A549 (cell line): ENCODE data around the gene IGF2. TPM values are rescaled to one million over a fixed set of nuclear protein-coding genes. Genes with fewer than 3 reads are reported as not detected.

Experiments used
- ATAC-seq, 2 experiments: fragments of 200-7000 bp in 1 of 2; fragments of >200 bp in 1 of 2; cut with Nextera tagmentation in 1 of 2; cut with Tn5 transposase in 1 of 2; 3 replicates each; pipeline versions ENCODE4 v1.8.0 to v1.9.1; 2018 to 2020; ENCODE audit warnings: mild to moderate bottlenecking in 1 of 2, moderate library complexity in 1 of 2
- CTCF ChIA-PET: fragments of 300-600 bp; sonication (Branson Sonifier 250); formaldehyde crosslinking; extraction: SDS; loops from one replicate; lab custom pipeline; 2021; ENCODE audit warnings: antibody characterized with exemption, inconsistent platforms; lab: Yijun Ruan, JAX
- POLR2A ChIA-PET: fragments of 350-600 bp; formaldehyde crosslinking; extraction: SDS; loops from one replicate; lab custom pipeline; 2021; ENCODE audit warnings: antibody characterized with exemption, inconsistent platforms; lab: Yijun Ruan, JAX
- DNase-seq, 2 experiments: peaks; one replicate each; pipeline versions ENCODE4 v3.0.0 to v3.0.0-alpha.2; 2011 to 2016; ENCODE audit warnings: low read depth in 1 of 2, low spot score in 1 of 2
- FAIRE-seq: peaks from 2 replicates; lab custom pipeline; 2011; peaks lifted over from hg19 to GRCh38; lab: Jason Lieb, UNC
- H3K27ac ChIP-seq, 2 experiments: fragments of >200 bp; sonication (Bioruptor Twin); formaldehyde crosslinking; 3 replicates each; pipeline ENCODE4 v1.5.1; 2016 to 2017
- H3K4me1 ChIP-seq: fragments of >200 bp; sonication (Bioruptor Twin); formaldehyde crosslinking; 3 replicates; pipeline ENCODE4 v1.6.1; 2016
- H3K4me2 ChIP-seq: fragments of >200 bp; sonication (Bioruptor Twin); formaldehyde crosslinking; 3 replicates; pipeline ENCODE4 v1.6.1; 2016
- H3K4me3 ChIP-seq: fragments of >200 bp; sonication (Bioruptor Twin); formaldehyde crosslinking; 3 replicates; pipeline ENCODE4 v1.5.1; 2016
- H3K9me3 ChIP-seq: fragments of >200 bp; sonication (Bioruptor Twin); formaldehyde crosslinking; 3 replicates; pipeline ENCODE4 v1.6.1; 2016
- BHLHE40 ChIP-seq: IDR thresholded peaks from 2 replicates; pipeline ENCODE4 v1.6.1; 2012; ENCODE audit warnings: low read depth, low read length, inconsistent platforms
- CBX8 ChIP-seq: fragments of 200-600 bp; sonication (generic); IDR thresholded peaks from 2 replicates; pipeline ENCODE4 v1.6.1; 2016
- CHD4 ChIP-seq: fragments of 200-600 bp; sonication (generic); IDR thresholded peaks from 2 replicates; pipeline ENCODE4 v1.6.1; 2016; ENCODE audit warnings: antibody characterized with exemption, mild to moderate bottlenecking, borderline replicate concordance
- ESRRA ChIP-seq: fragments of 150-350 bp; IDR thresholded peaks from 2 replicates; pipeline ENCODE4 v1.6.1; 2014; ENCODE audit warnings: mild to moderate bottlenecking, low read length, borderline replicate concordance
- FOSB ChIP-seq: fragments of 250-450 bp; sonication (Bioruptor Pico); IDR thresholded peaks from 2 replicates; pipeline ENCODE4 v1.5.0; 2020; ENCODE audit warnings: mild to moderate bottlenecking, moderate library complexity
- FOSL2 ChIP-seq, 2 experiments: fragments of 450-650 bp in 1 of 2; fragments of >200 bp in 1 of 2; sonication (Bioruptor Twin) in 1 of 2; formaldehyde crosslinking; IDR thresholded peaks; 2 replicates each; pipeline versions ENCODE4 v1.5.0 to v1.6.1; 2016 to 2020; ENCODE audit warnings: mild to moderate bottlenecking in 1 of 2, moderate library complexity in 1 of 2
- FOXS1 ChIP-seq: fragments of 250-450 bp; sonication (Bioruptor Pico); IDR thresholded peaks from 2 replicates; pipeline ENCODE4 v1.5.0; 2020; ENCODE audit warnings: mild to moderate bottlenecking, moderate library complexity
- HDAC2 ChIP-seq: fragments of 200-600 bp; sonication (generic); IDR thresholded peaks from 2 replicates; pipeline ENCODE4 v1.6.1; 2016
- HOXB13 ChIP-seq: fragments of 250-450 bp; sonication (Bioruptor Pico); IDR thresholded peaks from 2 replicates; pipeline ENCODE4 v1.5.0; 2020; ENCODE audit warnings: low read depth, mild to moderate bottlenecking, moderate library complexity
- KDM1A ChIP-seq: fragments of 200-600 bp; sonication (generic); IDR thresholded peaks from 2 replicates; pipeline ENCODE4 v1.6.1; 2016; ENCODE audit warnings: low read depth, mild to moderate bottlenecking
- MAZ ChIP-seq: fragments of 150-350 bp; IDR thresholded peaks from 2 replicates; pipeline ENCODE4 v1.6.1; 2014; ENCODE audit warnings: antibody characterized with exemption, low read depth, low read length, borderline replicate concordance
- MYC ChIP-seq: IDR thresholded peaks from 2 replicates; pipeline ENCODE4 v1.6.1; 2012; ENCODE audit warnings: mild to moderate bottlenecking, inconsistent platforms, low read length, improper control_type of control experiment, borderline replicate concordance
- POLR2AphosphoS2 ChIP-seq: conservative IDR thresholded peaks from 2 replicates; pipeline ENCODE4 v1.6.1; 2012; ENCODE audit warnings: low read length, improper control_type of control experiment, inconsistent platforms
- RCOR1 ChIP-seq: fragments of 150-350 bp; IDR thresholded peaks from 2 replicates; pipeline ENCODE4 v1.6.1; 2014; ENCODE audit warnings: antibody characterized with exemption, low read length, low read depth
- RFX5 ChIP-seq: fragments of 450-650 bp; IDR thresholded peaks from 2 replicates; pipeline ENCODE4 v1.7.1; 2014; ENCODE audit warnings: antibody characterized with exemption, mild to moderate bottlenecking, moderate library complexity
- SMC3 ChIP-seq: fragments of >200 bp; sonication (Bioruptor Twin); formaldehyde crosslinking; IDR thresholded peaks from 3 replicates; pipeline ENCODE4 v1.6.1; 2018; ENCODE audit warnings: inconsistent platforms
- ZC3H11A ChIP-seq: fragments of 450-650 bp; IDR thresholded peaks from 2 replicates; pipeline ENCODE4 v1.6.1; 2014; ENCODE audit warnings: antibody characterized with exemption, mild to moderate bottlenecking
- WGBS: methylation state at CpG from one replicate; pipeline ENCODE4 v1.1.6; 2017; ENCODE audit errors: missing lambda C conversion rate; 5-methylcytosine and 5-hydroxymethylcytosine counted together
- polyA plus RNA-seq, 4 experiments: library from polyadenylated mRNA; depleted of rRNA in 3 of 4; stranded (reverse); fragments of >200 nt; fragmentation: RNase III in 1 of 4; extraction: RNeasy Plus Mini Kit Qiagen cat#74134 plus additional on column Dnase treatment in 1 of 4; gene quantifications; 2 replicates in 3 of 4; 3 replicates in 1 of 4; pipeline ENCODE4 v1.2.3, GENCODE V29; 2011 to 2017
- TF ChIP-seq, protein P1 (sequence below): IDR thresholded peaks from 2 replicates; pipeline ENCODE4 v1.6.1; 2012; ENCODE audit warnings: low read depth, borderline replicate concordance
- TF ChIP-seq, protein P2 (sequence below): fragments of 250-450 bp; sonication (Bioruptor Pico); IDR thresholded peaks from 2 replicates; pipeline ENCODE4 v1.5.0; 2020; ENCODE audit warnings: low read depth, mild to moderate bottlenecking, moderate library complexity
- TF ChIP-seq, protein P3 (sequence below): fragments of >200 bp; sonication (Bioruptor Twin); formaldehyde crosslinking; IDR thresholded peaks from 3 replicates; pipeline ENCODE4 v1.5.1; 2016

IGF2 gene
- polyA plus RNA-seq, 2 of the 4 experiments (the other 2 are of a cell fraction), result 2.0 to 2.9 TPM

DNA sequence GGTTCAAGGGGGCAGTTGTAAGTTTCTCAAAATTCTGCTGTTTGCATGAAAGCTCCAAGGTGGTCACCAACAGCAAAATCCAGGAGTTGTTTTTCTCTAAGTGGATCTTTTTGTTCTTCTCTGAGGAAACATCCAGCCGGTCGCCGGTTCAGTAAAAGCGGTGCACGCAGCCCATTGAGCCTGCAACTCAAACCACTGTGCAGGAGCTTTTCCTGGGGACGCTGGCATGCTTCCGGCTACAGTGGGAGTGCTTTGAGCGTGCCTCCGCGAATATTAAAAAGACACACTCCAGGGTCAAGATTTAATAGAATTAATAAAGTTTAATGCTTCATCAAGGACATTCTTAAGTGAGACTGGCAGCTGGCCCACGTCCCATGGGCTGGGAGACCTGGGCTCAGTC lies 25.4 kb downstream of the IGF2 start:
- TF ChIP-seq MAZ (no peak), SMC3 (no peak), FOSB (no peak), RCOR1 (no peak), CBX8 (no peak), FOSL2 (IDR thresholded peaks at IDR 0.05) (no peak), FOSL2 (CRISPR knock-in tag; IDR thresholded peaks at IDR 0.05) (no peak), FOXS1 (no peak), KDM1A (no peak), MYC (no peak), CHD4 (no peak), RFX5 (no peak), HDAC2 (no peak)
- TF ChIP-seq, protein P1, sequence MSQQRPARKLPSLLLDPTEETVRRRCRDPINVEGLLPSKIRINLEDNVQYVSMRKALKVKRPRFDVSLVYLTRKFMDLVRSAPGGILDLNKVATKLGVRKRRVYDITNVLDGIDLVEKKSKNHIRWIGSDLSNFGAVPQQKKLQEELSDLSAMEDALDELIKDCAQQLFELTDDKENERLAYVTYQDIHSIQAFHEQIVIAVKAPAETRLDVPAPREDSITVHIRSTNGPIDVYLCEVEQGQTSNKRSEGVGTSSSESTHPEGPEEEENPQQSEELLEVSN, result no peak
- TF ChIP-seq, protein P2, sequence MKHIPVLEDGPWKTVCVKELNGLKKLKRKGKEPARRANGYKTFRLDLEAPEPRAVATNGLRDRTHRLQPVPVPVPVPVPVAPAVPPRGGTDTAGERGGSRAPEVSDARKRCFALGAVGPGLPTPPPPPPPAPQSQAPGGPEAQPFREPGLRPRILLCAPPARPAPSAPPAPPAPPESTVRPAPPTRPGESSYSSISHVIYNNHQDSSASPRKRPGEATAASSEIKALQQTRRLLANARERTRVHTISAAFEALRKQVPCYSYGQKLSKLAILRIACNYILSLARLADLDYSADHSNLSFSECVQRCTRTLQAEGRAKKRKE (CRISPR knock-in tag), result no peak
- TF ChIP-seq, protein P3, sequence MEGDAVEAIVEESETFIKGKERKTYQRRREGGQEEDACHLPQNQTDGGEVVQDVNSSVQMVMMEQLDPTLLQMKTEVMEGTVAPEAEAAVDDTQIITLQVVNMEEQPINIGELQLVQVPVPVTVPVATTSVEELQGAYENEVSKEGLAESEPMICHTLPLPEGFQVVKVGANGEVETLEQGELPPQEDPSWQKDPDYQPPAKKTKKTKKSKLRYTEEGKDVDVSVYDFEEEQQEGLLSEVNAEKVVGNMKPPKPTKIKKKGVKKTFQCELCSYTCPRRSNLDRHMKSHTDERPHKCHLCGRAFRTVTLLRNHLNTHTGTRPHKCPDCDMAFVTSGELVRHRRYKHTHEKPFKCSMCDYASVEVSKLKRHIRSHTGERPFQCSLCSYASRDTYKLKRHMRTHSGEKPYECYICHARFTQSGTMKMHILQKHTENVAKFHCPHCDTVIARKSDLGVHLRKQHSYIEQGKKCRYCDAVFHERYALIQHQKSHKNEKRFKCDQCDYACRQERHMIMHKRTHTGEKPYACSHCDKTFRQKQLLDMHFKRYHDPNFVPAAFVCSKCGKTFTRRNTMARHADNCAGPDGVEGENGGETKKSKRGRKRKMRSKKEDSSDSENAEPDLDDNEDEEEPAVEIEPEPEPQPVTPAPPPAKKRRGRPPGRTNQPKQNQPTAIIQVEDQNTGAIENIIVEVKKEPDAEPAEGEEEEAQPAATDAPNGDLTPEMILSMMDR, result no peak
- DNase-seq (no peak), ATAC-seq (no peak), FAIRE-seq (no peak)
- 83% methylated on average over 11 of the region's 11 CpGs for WGBS
- ChIA-PET POLR2A (no interaction called here), CTCF (interaction anchor here (0.9 to 1.6 kb wide), 6 partner anchors 13 to 78 kb away, joined by 3 to 6 read pairs (median 4); no protein-coding TSS in a partner anchor)
- H3K4me1 ChIP-seq, result no peaks in the 10 kb centered on the region
- H3K4me3 ChIP-seq, result no peak overlapping the region
- H3K9me3 ChIP-seq, result peaks cover 27% of the 10 kb centered on the region
- no peak overlapping the region for H3K4me2 ChIP-seq
- H3K27ac ChIP-seq, result no peak overlapping the region

DNA sequence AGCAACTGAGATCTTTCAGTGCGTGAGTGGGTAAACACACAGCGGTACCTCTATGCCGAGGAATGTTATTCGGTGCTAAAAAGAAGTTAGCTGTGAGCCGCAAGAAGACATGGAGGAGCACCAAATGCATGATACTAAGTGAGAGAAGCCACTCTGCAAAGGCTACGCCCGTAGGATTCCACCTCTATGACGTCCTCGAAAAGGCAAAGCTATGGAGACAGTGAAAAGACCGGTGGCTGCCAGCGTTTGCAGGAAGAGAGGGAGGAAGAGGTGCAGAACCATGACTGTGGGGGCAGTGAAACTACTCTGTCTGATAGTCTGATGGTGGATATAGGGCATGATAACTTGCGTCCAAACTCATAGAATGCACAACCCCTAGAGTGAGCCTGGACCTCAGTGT lies 28.7 kb downstream of the IGF2 start:
- POLR2A ChIA-PET, result no interaction called here
- H3K4me3 ChIP-seq, result no peak overlapping the region
- no peaks in the 10 kb centered on the region for H3K4me1 ChIP-seq
- no peak for TF ChIP-seq RCOR1
- TF ChIP-seq ESRRA, result no peak
- TF ChIP-seq MYC, result no peak
- TF ChIP-seq, all 56 proteins: peak for 0
- ATAC-seq (no peak), DNase-seq (no peak), FAIRE-seq (no peak)
- WGBS, result 87% methylated on average over 12 of the region's 12 CpGs
- Histone ChIP-seq H3K4me2 (no peak overlapping the region), H3K27ac (no peak overlapping the region), H3K9me3 (no peaks in the 10 kb centered on the region)
- CTCF ChIA-PET, result interaction anchor here (0.9 to 2.4 kb wide), 4 partner anchors 10 to 46 kb away, joined by 3 to 5 read pairs (median 4); no protein-coding TSS in a partner anchor

DNA sequence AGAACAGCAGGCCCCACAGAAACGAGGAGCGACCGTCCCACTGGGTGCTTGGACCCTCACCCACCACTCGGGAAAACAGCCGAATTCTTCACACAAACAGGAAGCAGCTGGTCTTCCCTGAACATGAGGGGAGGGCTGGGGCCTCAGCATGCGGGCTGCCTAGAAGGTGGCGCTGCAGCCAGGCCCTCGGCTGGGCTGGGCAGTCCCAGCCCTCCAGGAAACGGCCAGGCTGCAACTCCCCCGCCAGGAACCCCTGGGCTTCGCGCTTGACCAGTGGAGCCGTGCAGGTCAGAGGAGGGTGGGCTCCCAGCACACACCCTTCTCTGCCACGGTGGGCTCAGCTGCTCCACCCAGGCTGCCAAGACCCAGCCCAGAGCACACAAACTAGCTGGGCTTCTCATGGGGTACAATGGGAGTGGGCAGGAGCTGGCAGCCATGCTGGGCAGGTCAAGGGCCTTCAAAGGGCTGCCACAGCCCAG lies 29.6 kb downstream of the IGF2 start:
- no peak overlapping the region for H3K4me3 ChIP-seq
- FAIRE-seq (no peak), DNase-seq (no peak), ATAC-seq (no peak)
- H3K9me3 ChIP-seq, result no peaks in the 10 kb centered on the region
- POLR2A ChIA-PET, result no interaction called here
- WGBS, result 84% methylated on average over 10 of the region's 14 CpGs
- TF ChIP-seq HOXB13 (CRISPR knock-in tag), result no peak
- TF ChIP-seq BHLHE40, result no peak
- no peak for TF ChIP-seq ZC3H11A
- TF ChIP-seq POLR2AphosphoS2, result no peak
- no peak for TF ChIP-seq FOSL2 (IDR thresholded peaks at IDR 0.05)
- no peak for TF ChIP-seq FOSL2 (CRISPR knock-in tag; IDR thresholded peaks at IDR 0.05)
- TF ChIP-seq SMC3, result no peak
- no peak for TF ChIP-seq HDAC2
- no peak overlapping the region for H3K27ac ChIP-seq
- H3K4me1 ChIP-seq, result no peaks in the 10 kb centered on the region
- CTCF ChIA-PET, result interaction anchor here (0.9 to 2.4 kb wide), 4 partner anchors 9 to 47 kb away, joined by 3 to 5 read pairs (median 4); no protein-coding TSS in a partner anchor
- H3K4me2 ChIP-seq, result no peak overlapping the region
